H9 (cell line): ENCODE results near the gene HBS1L. TPM values are rescaled to one million over a fixed set of nuclear protein-coding genes. Genes with fewer than 3 reads are reported as not detected.
A peak's percentile ranks its signal among the peaks of the same experiment; 100 is the strongest.

Source experiments
- DNase-seq: peaks from one replicate; pipeline ENCODE4 v3.0.0-alpha.2; 2017
- H2AFZ ChIP-seq: one replicate; pipeline ENCODE4 v1.6.1; 2013; ENCODE audit warnings: mild to moderate bottlenecking, low read length, control low read depth, moderate library complexity
- H2AK5ac ChIP-seq: 2 replicates; pipeline ENCODE4 v1.6.1; 2013; ENCODE audit warnings: low read length, control low read depth, mixed read lengths; ENCODE audit not compliant: insufficient read length
- H2BK120ac ChIP-seq: one replicate; pipeline ENCODE4 v1.6.1; 2013; ENCODE audit warnings: low read depth, mild to moderate bottlenecking, low read length, control low read depth, inconsistent platforms; ENCODE audit not compliant: poor library complexity, severe bottlenecking
- H2BK12ac ChIP-seq: 2 replicates; pipeline ENCODE4 v1.6.1; 2013; ENCODE audit warnings: low read length, control low read depth, mixed read lengths, low read depth; ENCODE audit not compliant: insufficient read length
- H2BK15ac ChIP-seq: 2 replicates; pipeline ENCODE4 v1.6.1; 2013; ENCODE audit warnings: low read depth, low read length, control low read depth
- H2BK20ac ChIP-seq: one replicate; pipeline ENCODE4 v1.6.1; 2013; ENCODE audit warnings: low read depth, mild to moderate bottlenecking, low read length, control low read depth, inconsistent platforms; ENCODE audit not compliant: poor library complexity, severe bottlenecking
- H2BK5ac ChIP-seq: 2 replicates; pipeline ENCODE4 v1.6.1; 2013; ENCODE audit warnings: low read length, control low read depth, mixed read lengths; ENCODE audit not compliant: insufficient read length
- H3K14ac ChIP-seq: 2 replicates; pipeline ENCODE4 v1.6.1; 2013; ENCODE audit warnings: low read length, control low read depth; ENCODE audit not compliant: insufficient read depth
- H3K18ac ChIP-seq: 2 replicates; pipeline ENCODE4 v1.6.1; 2013; ENCODE audit warnings: low read depth, mild to moderate bottlenecking, mixed read lengths, low read length, control low read depth; ENCODE audit not compliant: insufficient read length
- H3K23ac ChIP-seq: 2 replicates; pipeline ENCODE4 v1.6.1; 2013; ENCODE audit warnings: low read length, control low read depth, mixed read lengths, low read depth; ENCODE audit not compliant: insufficient read length
- H3K23me2 ChIP-seq: 2 replicates; pipeline ENCODE4 v1.6.1; 2013; ENCODE audit warnings: low read depth, mild to moderate bottlenecking, mixed read lengths, low read length, control low read depth; ENCODE audit not compliant: insufficient read length, poor library complexity, severe bottlenecking
- H3K27ac ChIP-seq: 2 replicates; pipeline ENCODE4 v1.5.1; 2013; ENCODE audit warnings: low read length, control low read depth, mixed read lengths, low read depth; ENCODE audit not compliant: insufficient read length
- H3K27me3 ChIP-seq: 2 replicates; pipeline ENCODE4 v1.6.1; 2013; ENCODE audit warnings: low read length, control low read depth, inconsistent platforms; ENCODE audit not compliant: insufficient read depth
- H3K4ac ChIP-seq: 2 replicates; pipeline ENCODE4 v1.6.1; 2013; ENCODE audit warnings: low read depth, mild to moderate bottlenecking, control low read depth, inconsistent platforms, low read length, moderate library complexity
- H3K4me1 ChIP-seq: 2 replicates; pipeline ENCODE4 v1.6.1; 2013; ENCODE audit warnings: low read length, control low read depth, inconsistent platforms; ENCODE audit not compliant: insufficient read depth
- H3K4me2 ChIP-seq: 2 replicates; pipeline ENCODE4 v1.6.1; 2013; ENCODE audit warnings: low read length, control low read depth, mixed read lengths; ENCODE audit not compliant: insufficient read length, insufficient read depth
- H3K56ac ChIP-seq: 2 replicates; pipeline ENCODE4 v1.6.1; 2013; ENCODE audit warnings: low read depth, mild to moderate bottlenecking, mixed read lengths, low read length, control low read depth; ENCODE audit not compliant: insufficient read length
- H3K79me1 ChIP-seq: 2 replicates; pipeline ENCODE4 v1.6.1; 2013; ENCODE audit warnings: low read depth, mild to moderate bottlenecking, moderate library complexity, low read length, control low read depth, inconsistent platforms; ENCODE audit not compliant: insufficient read depth, poor library complexity, severe bottlenecking
- H3K79me2 ChIP-seq: 2 replicates; pipeline ENCODE4 v1.6.1; 2013; ENCODE audit warnings: low read length, control low read depth, inconsistent platforms; ENCODE audit not compliant: insufficient read depth
- H3K9ac ChIP-seq: 2 replicates; pipeline ENCODE4 v1.6.1; 2013; ENCODE audit warnings: low read length, control low read depth, mixed read lengths; ENCODE audit not compliant: insufficient read length; ENCODE audit errors: extremely low read depth
- H3K9me3 ChIP-seq: one replicate; pipeline ENCODE4 v1.6.1; 2013; ENCODE audit warnings: low read depth, low read length, inconsistent platforms; ENCODE audit not compliant: control insufficient read depth
- H3T11ph ChIP-seq: one replicate; pipeline ENCODE4 v1.6.1; 2013; ENCODE audit warnings: mild to moderate bottlenecking, low read length, control low read depth, inconsistent platforms
- H4K20me1 ChIP-seq: one replicate; pipeline ENCODE4 v1.6.1; 2013; ENCODE audit not compliant: control insufficient read depth, insufficient read length, insufficient read depth
- H4K5ac ChIP-seq: 2 replicates; pipeline ENCODE4 v1.6.1; 2013; ENCODE audit warnings: low read depth, mild to moderate bottlenecking, mixed read lengths, low read length, control low read depth; ENCODE audit not compliant: insufficient read length
- H4K8ac ChIP-seq: replicated peaks from 2 replicates; pipeline ENCODE4 v1.6.1; 2013; ENCODE audit warnings: low read length, control low read depth, mixed read lengths, low read depth; ENCODE audit not compliant: insufficient read length
- H4K91ac ChIP-seq: 2 replicates; pipeline ENCODE4 v1.6.1; 2013; ENCODE audit warnings: low read depth, mild to moderate bottlenecking, moderate library complexity, mixed read lengths, low read length, control low read depth; ENCODE audit not compliant: insufficient read length
- H3K27ac Mint-ChIP-seq, 3 experiments: 2 replicates in 2 of 3; 3 replicates in 1 of 3; pipeline ENCODE4 v1.8.0; 2020 to 2021; ENCODE audit warnings: mixed read lengths in 3 of 3, mild to moderate bottlenecking in 1 of 3, moderate library complexity in 1 of 3
- H3K27me3 Mint-ChIP-seq: 2 replicates; pipeline ENCODE4 v1.8.0; 2021; ENCODE audit warnings: low read depth, mild to moderate bottlenecking, moderate library complexity, mixed read lengths
- H3K36me3 Mint-ChIP-seq, 3 experiments: 2 replicates in 2 of 3; 3 replicates in 1 of 3; pipeline ENCODE4 v1.8.0; 2020 to 2021; ENCODE audit warnings: low read depth in 3 of 3, mixed read lengths in 3 of 3; ENCODE audit not compliant: insufficient read depth in 1 of 3
- H3K4me1 Mint-ChIP-seq, 2 experiments: 2 replicates each; pipeline ENCODE4 v1.8.0; 2020; ENCODE audit warnings: mixed read lengths in 2 of 2
- H3K4me3 Mint-ChIP-seq, 2 experiments: 2 replicates in 1 of 2; 3 replicates in 1 of 2; pipeline ENCODE4 v1.8.0; 2020 to 2021; ENCODE audit warnings: mild to moderate bottlenecking in 2 of 2, mixed read lengths in 2 of 2, moderate library complexity in 1 of 2
- H3K9me3 Mint-ChIP-seq, 2 experiments: 2 replicates in 1 of 2; 3 replicates in 1 of 2; pipeline ENCODE4 v1.8.0; 2020; ENCODE audit warnings: mild to moderate bottlenecking in 2 of 2, mixed read lengths in 2 of 2, moderate library complexity in 1 of 2
- CTCF ChIP-seq: fragments of 200-600 bp; sonication (generic); conservative IDR thresholded peaks from 3 replicates; pipeline ENCODE4 v1.8.0; 2021; ENCODE audit warnings: antibody characterized with exemption, mild to moderate bottlenecking
- WGBS: extraction: QIAGEN DNeasy Blood & Tissue Kit; methylation state at CpG from one replicate; pipeline ENCODE4 v1.1.7; 2013; ENCODE audit warnings: missing lambda C conversion rate, low lambda C conversion rate, mixed read lengths; ENCODE audit not compliant: insufficient read length; ENCODE audit errors: extremely low coverage; 5-methylcytosine and 5-hydroxymethylcytosine counted together
- total RNA-seq: library from RNA; stranded (reverse); gene quantifications from 2 replicates; pipeline ENCODE4 v1.2.1, GENCODE V29; 2021

The HBS1L gene
- total RNA-seq, 1 experiment from 2014 or later, result 110 TPM

- Histone ChIP-seq H3K9me3 (no peaks in the 10 kb centered on the region), H3K4me1 (no peaks in the 10 kb centered on the region), H4K5ac (no peak overlapping the region), H3K4me2 (no peak overlapping the region), H3K27me3 (no peaks in the 10 kb centered on the region), H2BK120ac (no peak overlapping the region), H3K79me1 (no peaks in the 10 kb centered on the region), H2BK15ac (no peak overlapping the region), H3T11ph (no peak overlapping the region), H3K27ac (no peak overlapping the region), H2BK5ac (no peak overlapping the region), H2BK20ac (no peak overlapping the region), H4K20me1 (no peaks in the 10 kb centered on the region), H4K91ac (no peak overlapping the region), H2AK5ac (no peak overlapping the region), H3K9ac (no peak overlapping the region), H3K79me2 (no peaks in the 10 kb centered on the region), H3K23me2 (no peaks in the 10 kb centered on the region), H3K56ac (no peak overlapping the region), H2AFZ (no peak overlapping the region), H3K4ac (no peak overlapping the region), H3K23ac (no peak overlapping the region), H4K8ac (no peak overlapping the region), H3K14ac (no peak overlapping the region), H3K18ac (no peak overlapping the region), H2BK12ac (no peak overlapping the region)
- peak overlapping the region in 1 of 3 experiments; percentile 40; a peak in 1 of 7 replicates for H3K27ac Mint-ChIP-seq
- no peaks in the 10 kb centered on the region for H3K27me3 Mint-ChIP-seq
- peaks cover 0 to 8% of the 10 kb centered on the region in 2 experiments; a peak in 1 of 4 replicates for H3K4me1 Mint-ChIP-seq
- no peak for TF ChIP-seq CTCF
- no peak overlapping the region for H3K4me3 Mint-ChIP-seq
- DNase-seq, result no peak
- WGBS, result no CpG with 5 or more reads among the region's 4 CpGs
- no peaks in the 10 kb centered on the region for H3K36me3 Mint-ChIP-seq
- no peaks in the 10 kb centered on the region for H3K9me3 Mint-ChIP-seq
These were observed 35.3 kb upstream of the HBS1L start for GRCh38 chr6:135089901-135090300.
